Measurements from ENCODE around the gene NT5DC3. TPM values are rescaled to one million over a fixed set of nuclear protein-coding genes. Genes with fewer than 3 reads are reported as not detected.

Gene NT5DC3
- total and polyA plus RNA-seq, 2 of the 13 experiments (the other 11 are each of a cell fraction or from before 2014, with no cell fraction given), result 3.2 to 6.6 TPM

- no peak for TF ChIP-seq ATM (IDR thresholded peaks at IDR 0.05; ENCODE audit: borderline replicate concordance)
- TF ChIP-seq RNF2 (conservative IDR thresholded peaks at IDR 0.05; ENCODE audit: low read depth), result no peak
- TF ChIP-seq NFE2 (CRISPR knock-in tag; IDR thresholded peaks at IDR 0.05), result no peak
- no peak for TF ChIP-seq SALL2 (CRISPR knock-in tag; IDR thresholded peaks at IDR 0.05)
- no peak for TF ChIP-seq POLR2A (IDR thresholded peaks at IDR 0.05; ENCODE audit: insufficient read depth in 1 of 2, low read depth in 2 of 2, low read length in 2 of 2)
- TF ChIP-seq MYC (CRISPR knock-in tag; IDR thresholded peaks at IDR 0.05; ENCODE audit: borderline replicate concordance), result no peak
- TF ChIP-seq ZC3H13 (CRISPR knock-in tag; IDR thresholded peaks at IDR 0.05), result no peak
- no peak for TF ChIP-seq HNRNPLL (IDR thresholded peaks at IDR 0.05; ENCODE audit: low read depth, low read length, poor library complexity, severe bottlenecking)
- TF ChIP-seq ATF7-NPFF (CRISPR knock-in tag; IDR thresholded peaks at IDR 0.05; ENCODE audit: low read depth), result no peak
- no peak for TF ChIP-seq SP1 (IDR thresholded peaks at IDR 0.05)
- no peak for TF ChIP-seq SP1 (CRISPR knock-in tag; IDR thresholded peaks at IDR 0.05)
- TF ChIP-seq ZNF784 (CRISPR knock-in tag; IDR thresholded peaks at IDR 0.05; ENCODE audit: borderline replicate concordance), result no peak
- peak; percentile 88 for TF ChIP-seq NCOA2 (CRISPR knock-in tag; IDR thresholded peaks at IDR 0.05)
- TF ChIP-seq MXD1 (CRISPR knock-in tag; IDR thresholded peaks at IDR 0.05), result no peak
- TF ChIP-seq ZNF251 (CRISPR knock-in tag; IDR thresholded peaks at IDR 0.05), result no peak
- no peak for TF ChIP-seq ZNF577 (CRISPR knock-in tag; IDR thresholded peaks at IDR 0.05; ENCODE audit: borderline replicate concordance, low read depth)
- no peak for TF ChIP-seq KLF15 (CRISPR knock-in tag; IDR thresholded peaks at IDR 0.05; ENCODE audit: borderline replicate concordance)
- TF ChIP-seq ZBTB34 (CRISPR knock-in tag; IDR thresholded peaks at IDR 0.05), result no peak
- no peak for TF ChIP-seq RBAK (CRISPR knock-in tag; IDR thresholded peaks at IDR 0.05)
- peak; percentile 79; the same call in 1 of the 2 replicates for TF ChIP-seq MIER3 (CRISPR knock-in tag; IDR thresholded peaks at IDR 0.05; ENCODE audit: borderline replicate concordance)
- TF ChIP-seq GLI4 (CRISPR knock-in tag; IDR thresholded peaks at IDR 0.05; ENCODE audit: borderline replicate concordance), result no peak
- no peak for TF ChIP-seq ZNF580 (CRISPR knock-in tag; IDR thresholded peaks at IDR 0.05; ENCODE audit: borderline replicate concordance, low read depth)
- no peak for TF ChIP-seq NR2C2 (CRISPR knock-in tag; IDR thresholded peaks at IDR 0.05; ENCODE audit: borderline replicate concordance)
- peak; percentile 45; the same call in 1 of the 2 replicates for TF ChIP-seq GFI1 (CRISPR knock-in tag; IDR thresholded peaks at IDR 0.05; ENCODE audit: borderline replicate concordance)
- no peak for TF ChIP-seq E2F2 (CRISPR knock-in tag; IDR thresholded peaks at IDR 0.05; ENCODE audit: borderline replicate concordance)
- TF ChIP-seq PITX1 (CRISPR knock-in tag; IDR thresholded peaks at IDR 0.05), result peak; percentile 98
- no peak for TF ChIP-seq NCOA1 (CRISPR knock-in tag; IDR thresholded peaks at IDR 0.05)
- TF ChIP-seq MTA3 (CRISPR knock-in tag; IDR thresholded peaks at IDR 0.05), result no peak
- TF ChIP-seq ZNF660 (CRISPR knock-in tag; IDR thresholded peaks at IDR 0.05; ENCODE audit: borderline replicate concordance, low read depth), result no peak
Observed at GRCh38 chr12:103838254-103838914, 2.6 kb downstream of the NT5DC3 start (continued).

Measured in HepG2 (cell line).